GM23248 (cell line): ENCODE measurements around the gene GPD2. TPM values are rescaled to one million over a fixed set of nuclear protein-coding genes. Genes with fewer than 3 reads are reported as not detected.
"Not testable (repeated sequence)": the region's sequence is repeated elsewhere in the genome, so short reads cannot be mapped to it uniquely, and the experiment has no call there.

Experiments used
- DNase-seq: peaks from one replicate; pipeline ENCODE4 v3.0.0-alpha.2; 2015
- H2AFZ ChIP-seq: fragments of 200-600 bp; sonication (generic); 2 replicates; pipeline ENCODE4 v1.6.1; 2016; ENCODE audit warnings: antibody characterized with exemption
- H3F3A ChIP-seq: fragments of 200-600 bp; sonication (generic); 2 replicates; pipeline ENCODE4 v1.6.1; 2016; ENCODE audit warnings: mild to moderate bottlenecking, antibody characterized with exemption, mixed run types; ENCODE audit not compliant: insufficient read depth
- H3K27ac ChIP-seq: fragments of 200-600 bp; sonication (generic); 2 replicates; pipeline ENCODE4 v1.5.1; 2016; ENCODE audit warnings: mild to moderate bottlenecking
- H3K27me3 ChIP-seq: fragments of 200-600 bp; sonication (generic); replicated peaks from 2 replicates; pipeline ENCODE4 v1.6.1; 2016; ENCODE audit warnings: mild to moderate bottlenecking; ENCODE audit not compliant: insufficient read depth
- H3K36me3 ChIP-seq: fragments of 200-600 bp; sonication (generic); 2 replicates; pipeline ENCODE4 v1.6.1; 2016; ENCODE audit warnings: low read depth, mild to moderate bottlenecking
- H3K4me1 ChIP-seq: fragments of 200-600 bp; sonication (generic); 2 replicates; pipeline ENCODE4 v1.6.1; 2016; ENCODE audit warnings: mild to moderate bottlenecking; ENCODE audit not compliant: insufficient read depth
- H3K4me2 ChIP-seq: fragments of 200-600 bp; sonication (generic); one replicate; pipeline ENCODE4 v1.6.1; 2016; ENCODE audit warnings: mild to moderate bottlenecking; ENCODE audit not compliant: unreplicated experiment
- H3K4me3 ChIP-seq: fragments of 200-600 bp; sonication (generic); 2 replicates; pipeline ENCODE4 v1.5.1; 2016; ENCODE audit warnings: mild to moderate bottlenecking
- H3K79me2 ChIP-seq: fragments of 200-600 bp; sonication (generic); 2 replicates; pipeline ENCODE4 v1.6.1; 2016; ENCODE audit warnings: mild to moderate bottlenecking; ENCODE audit not compliant: insufficient read depth
- H3K9ac ChIP-seq: fragments of 200-600 bp; sonication (generic); 2 replicates; pipeline ENCODE4 v1.6.1; 2016; ENCODE audit warnings: mild to moderate bottlenecking
- H3K9me2 ChIP-seq: fragments of 200-600 bp; sonication (generic); 2 replicates; pipeline ENCODE4 v1.6.1; 2016; ENCODE audit warnings: mixed run types, mild to moderate bottlenecking, moderate library complexity; ENCODE audit not compliant: insufficient read depth
- H3K9me3 ChIP-seq: fragments of 200-600 bp; sonication (generic); one replicate; pipeline ENCODE4 v1.6.1; 2017; ENCODE audit warnings: low read depth
- H4K20me1 ChIP-seq: fragments of 200-600 bp; sonication (generic); 2 replicates; pipeline ENCODE4 v1.6.0; 2016; ENCODE audit not compliant: insufficient read depth
- EZH2 ChIP-seq: fragments of 200-600 bp; sonication (generic); IDR thresholded peaks from 2 replicates; pipeline ENCODE4 v1.6.1; 2018; ENCODE audit warnings: antibody characterized with exemption, mild to moderate bottlenecking; ENCODE audit not compliant: insufficient read depth, poor library complexity, severe bottlenecking
- EZH2phosphoT487 ChIP-seq: fragments of 200-600 bp; sonication (generic); IDR thresholded peaks from 2 replicates; pipeline ENCODE4 v1.6.1; 2018; ENCODE audit warnings: antibody characterized with exemption, moderate library complexity, mild to moderate bottlenecking, low read depth; ENCODE audit not compliant: insufficient read depth
- WGBS, 2 experiments: methylation state at CpG; one replicate each; pipeline ENCODE4 v1.1.6; 2015 to 2017; ENCODE audit warnings: low lambda C conversion rate in 2 of 2, low coverage in 1 of 2; ENCODE audit errors: missing lambda C conversion rate in 2 of 2; 5-methylcytosine and 5-hydroxymethylcytosine counted together
- in situ Hi-C: fragments of 300-500 bp; cut with MboI; formaldehyde crosslinking; loops from 2 replicates; pipeline ENCODE4 v1.15.0; 2020
- polyA plus RNA-seq: library from polyadenylated mRNA; unstranded; fragments of >200 nt; fragmentation: Nextera tagmentation; extraction: Ambion mirVana; gene quantifications from 2 replicates; pipeline ENCODE4 v1.2.1, GENCODE V29; 2016
- total RNA-seq: library from RNA; depleted of rRNA; stranded (reverse); fragments of >200 nt; shearing (Covaris generic); gene quantifications from 2 replicates; pipeline ENCODE4 v1.2.3, GENCODE V29; 2014

Gene GPD2
- total and polyA plus RNA-seq, 2 experiments from 2014 or later = 16.1 to 37.7 TPM

- Histone ChIP-seq H3K27me3 (no peaks in the 10 kb centered on the region), H3K4me3 (no peak overlapping the region), H3K4me2 (no peak overlapping the region), H3K9me3 (no peaks in the 10 kb centered on the region), H3K27ac (no peak overlapping the region), H3K9ac (no peak overlapping the region), H2AFZ (no peak overlapping the region), H3K4me1 (no peaks in the 10 kb centered on the region), H3F3A (no peaks in the 10 kb centered on the region), H3K36me3 (no peaks in the 10 kb centered on the region), H3K9me2 (no peaks in the 10 kb centered on the region), H3K79me2 (no peaks in the 10 kb centered on the region), H4K20me1 (no peaks in the 10 kb centered on the region)
- WGBS, 2 experiments = 67 to 70% methylated on average over 6 of the region's 6 CpGs
- in situ Hi-C loops = no loop called here
- DNase-seq = no peak
- TF ChIP-seq EZH2phosphoT487 = no peak
- no peak for TF ChIP-seq EZH2
These were observed 165.8 kb downstream of the GPD2 start for GRCh38 chr2:156601855-156602551.

DNA sequence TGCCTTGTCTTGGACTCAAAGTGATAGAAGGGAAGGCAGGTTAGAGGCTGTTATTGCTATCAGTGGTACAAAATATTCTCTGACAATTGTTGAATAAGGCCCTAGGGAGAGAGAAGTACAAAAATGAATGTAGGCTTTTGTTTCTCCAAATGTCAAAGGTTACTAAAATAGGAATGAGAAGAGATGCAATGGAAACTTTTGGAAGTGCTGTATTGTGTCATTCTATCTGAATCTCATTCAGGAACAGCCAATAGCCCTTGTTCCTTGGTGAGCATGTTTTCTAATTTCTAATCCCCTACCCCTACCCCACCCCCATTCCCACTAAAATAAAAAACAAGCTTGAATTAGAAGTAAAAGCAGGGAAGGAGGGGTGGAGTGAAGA, 166.4 kb downstream of the GPD2 start:
- no peak overlapping the region for H3K27ac ChIP-seq
- no peaks in the 10 kb centered on the region for H3K9me3 ChIP-seq
- no peaks in the 10 kb centered on the region for H3K79me2 ChIP-seq
- H2AFZ ChIP-seq = no peak overlapping the region
- in situ Hi-C loops = no loop called here
- no peaks in the 10 kb centered on the region for H3K36me3 ChIP-seq
- H3F3A ChIP-seq = no peaks in the 10 kb centered on the region
- no peaks in the 10 kb centered on the region for H4K20me1 ChIP-seq
- no peaks in the 10 kb centered on the region for H3K27me3 ChIP-seq
- TF ChIP-seq EZH2phosphoT487 (no peak), EZH2 (no peak)
- no peaks in the 10 kb centered on the region for H3K9me2 ChIP-seq
- H3K4me3 ChIP-seq = no peak overlapping the region
- H3K4me2 ChIP-seq = no peak overlapping the region
- no peak for DNase-seq
- no peaks in the 10 kb centered on the region for H3K4me1 ChIP-seq
- no peak overlapping the region for H3K9ac ChIP-seq

GRCh38 chr2:156615836-156616322, 179.7 kb downstream of the GPD2 start:
- DNase-seq = no peak
- no peaks in the 10 kb centered on the region for H3F3A ChIP-seq
- H3K9me2 ChIP-seq = no peaks in the 10 kb centered on the region
- H3K27ac ChIP-seq = no peak overlapping the region
- H3K9ac ChIP-seq = no peak overlapping the region
- no peaks in the 10 kb centered on the region for H3K9me3 ChIP-seq
- TF ChIP-seq EZH2 (no peak), EZH2phosphoT487 (no peak)
- H2AFZ ChIP-seq = no peak overlapping the region
- H3K79me2 ChIP-seq = no peaks in the 10 kb centered on the region
- H3K4me1 ChIP-seq = no peaks in the 10 kb centered on the region
- in situ Hi-C loops = no loop called here
- no peaks in the 10 kb centered on the region for H4K20me1 ChIP-seq
- no peak overlapping the region for H3K4me3 ChIP-seq
- H3K27me3 ChIP-seq = peaks cover 20% of the 10 kb centered on the region
- 50 to 51% methylated on average over 2 of the region's 2 CpGs for WGBS, 2 experiments
- no peak overlapping the region for H3K4me2 ChIP-seq
- no peaks in the 10 kb centered on the region for H3K36me3 ChIP-seq

- H3K4me2 ChIP-seq, H3F3A ChIP-seq, in situ Hi-C loops, H3K4me1 ChIP-seq, H4K20me1 ChIP-seq, H3K27ac ChIP-seq, H3K36me3 ChIP-seq, H3K4me3 ChIP-seq, H3K79me2 ChIP-seq, H3K9ac ChIP-seq, H3K9me3 ChIP-seq, H2AFZ ChIP-seq, H3K9me2 ChIP-seq, DNase-seq: not testable (repeated sequence)
- 92 to 93% methylated on average over 27 to 28 of the region's 33 CpGs for WGBS, 2 experiments
- peaks cover 20% of the 10 kb centered on the region for H3K27me3 ChIP-seq
These were observed 181.9 kb downstream of the GPD2 start for GRCh38 chr2:156618071-156618470.
